Measurements from ENCODE around the gene C3orf70.
A peak's percentile ranks its signal among the peaks of the same experiment; 100 is the strongest.

The C3orf70 gene

GRCh38 chr3:185152410-185153170 lies at the start of gene C3orf70:
TSS of gene C3orf70 (minus strand) at chr3:185153060. CDS start at chr3:185152823, 237 bp downstream.
- peak; percentile 16 for DNase-seq (ENCODE audit: low spot score)
- Mint-ChIP-seq H3K9me3 (no peaks in the 10 kb centered on the region), H3K4me3 (peak within 1 kb of the TSS; percentile 83), H3K27me3 (ENCODE audit: low read depth) (peaks cover 37% of the 10 kb centered on the region), H3K27ac (no peak within 1 kb of the TSS), H3K36me3 (ENCODE audit: low read depth) (peaks cover 2% of the 10 kb centered on the region), H3K4me1 (ENCODE audit: low read depth) (peaks cover 6% of the 10 kb centered on the region)

- Mint-ChIP-seq H3K4me1 (ENCODE audit: low read depth) (no peaks in the 10 kb centered on the region), H3K27ac (no peak overlapping the region), H3K27me3 (ENCODE audit: low read depth) (no peaks in the 10 kb centered on the region), H3K4me3 (no peak overlapping the region), H3K36me3 (ENCODE audit: low read depth) (no peaks in the 10 kb centered on the region), H3K9me3 (no peaks in the 10 kb centered on the region)
- no peak for DNase-seq (ENCODE audit: low spot score)
These were observed 47.8 kb upstream of the C3orf70 start for GRCh38 chr3:185200639-185201038.

GRCh38 chr3:185199671-185200070 lies 46.8 kb upstream of the C3orf70 start:
- H3K27ac Mint-ChIP-seq: no peak overlapping the region
- no peak for DNase-seq (ENCODE audit: low spot score)
- H3K4me1 Mint-ChIP-seq (ENCODE audit: low read depth): no peaks in the 10 kb centered on the region
- no peaks in the 10 kb centered on the region for H3K27me3 Mint-ChIP-seq (ENCODE audit: low read depth)
- H3K36me3 Mint-ChIP-seq (ENCODE audit: low read depth): no peaks in the 10 kb centered on the region
- no peak overlapping the region for H3K4me3 Mint-ChIP-seq
- H3K9me3 Mint-ChIP-seq: peaks cover 4% of the 10 kb centered on the region

GRCh38 chr3:185199206-185199605 lies 46.3 kb upstream of the C3orf70 start:
- Mint-ChIP-seq H3K27ac (no peak overlapping the region), H3K9me3 (peaks cover 4% of the 10 kb centered on the region), H3K36me3 (ENCODE audit: low read depth) (no peaks in the 10 kb centered on the region), H3K4me1 (ENCODE audit: low read depth) (no peaks in the 10 kb centered on the region), H3K27me3 (ENCODE audit: low read depth) (no peaks in the 10 kb centered on the region), H3K4me3 (no peak overlapping the region)
- DNase-seq (ENCODE audit: low spot score): no peak

- no peak for DNase-seq (ENCODE audit: low spot score)
- Mint-ChIP-seq H3K4me1 (ENCODE audit: low read depth) (no peaks in the 10 kb centered on the region), H3K27me3 (ENCODE audit: low read depth) (no peaks in the 10 kb centered on the region), H3K36me3 (ENCODE audit: low read depth) (no peaks in the 10 kb centered on the region), H3K4me3 (no peak overlapping the region), H3K9me3 (peaks cover 4% of the 10 kb centered on the region), H3K27ac (no peak overlapping the region)
These were observed 44.2 kb upstream of the C3orf70 start for GRCh38 chr3:185197068-185197467.

- H3K9me3 Mint-ChIP-seq: peaks cover 4% of the 10 kb centered on the region
- H3K27ac Mint-ChIP-seq: no peak overlapping the region
- DNase-seq (ENCODE audit: low spot score): no peak
- H3K4me1 Mint-ChIP-seq (ENCODE audit: low read depth): no peaks in the 10 kb centered on the region
- no peaks in the 10 kb centered on the region for H3K36me3 Mint-ChIP-seq (ENCODE audit: low read depth)
- H3K4me3 Mint-ChIP-seq: no peak overlapping the region
- no peaks in the 10 kb centered on the region for H3K27me3 Mint-ChIP-seq (ENCODE audit: low read depth)
These were observed 42.8 kb upstream of the C3orf70 start for GRCh38 chr3:185195652-185196051.

GRCh38 chr3:185188816-185189215 lies 36.0 kb upstream of the C3orf70 start:
- Mint-ChIP-seq H3K4me1 (ENCODE audit: low read depth) (no peaks in the 10 kb centered on the region), H3K36me3 (ENCODE audit: low read depth) (no peaks in the 10 kb centered on the region), H3K9me3 (no peaks in the 10 kb centered on the region), H3K27me3 (ENCODE audit: low read depth) (peaks cover 5% of the 10 kb centered on the region), H3K27ac (no peak overlapping the region), H3K4me3 (no peak overlapping the region)
- DNase-seq (ENCODE audit: low spot score): no peak

- no peak for DNase-seq (ENCODE audit: low spot score)
- Mint-ChIP-seq H3K9me3 (no peaks in the 10 kb centered on the region), H3K4me1 (ENCODE audit: low read depth) (no peaks in the 10 kb centered on the region), H3K27ac (no peak overlapping the region), H3K27me3 (ENCODE audit: low read depth) (peaks cover 5% of the 10 kb centered on the region), H3K4me3 (no peak overlapping the region), H3K36me3 (ENCODE audit: low read depth) (no peaks in the 10 kb centered on the region)
These were observed 34.5 kb upstream of the C3orf70 start for GRCh38 chr3:185187391-185187790.

- Mint-ChIP-seq H3K4me1 (ENCODE audit: low read depth) (no peaks in the 10 kb centered on the region), H3K4me3 (no peak overlapping the region), H3K27me3 (ENCODE audit: low read depth) (peaks cover 6% of the 10 kb centered on the region), H3K36me3 (ENCODE audit: low read depth) (no peaks in the 10 kb centered on the region), H3K27ac (no peak overlapping the region), H3K9me3 (no peaks in the 10 kb centered on the region)
- DNase-seq (ENCODE audit: low spot score): no peak
These were observed 24.0 kb upstream of the C3orf70 start for GRCh38 chr3:185176750-185177359.

GRCh38 chr3:185175370-185175987 lies 22.6 kb upstream of the C3orf70 start:
- DNase-seq (ENCODE audit: low spot score): no peak
- Mint-ChIP-seq H3K27me3 (ENCODE audit: low read depth) (peaks cover 9% of the 10 kb centered on the region), H3K4me3 (no peak overlapping the region), H3K36me3 (ENCODE audit: low read depth) (no peaks in the 10 kb centered on the region), H3K4me1 (ENCODE audit: low read depth) (no peaks in the 10 kb centered on the region), H3K27ac (no peak overlapping the region), H3K9me3 (no peaks in the 10 kb centered on the region)

GRCh38 chr3:185172086-185173049 lies 19.5 kb upstream of the C3orf70 start:
- no peaks in the 10 kb centered on the region for H3K9me3 Mint-ChIP-seq
- H3K4me1 Mint-ChIP-seq (ENCODE audit: low read depth): no peaks in the 10 kb centered on the region
- H3K4me3 Mint-ChIP-seq: no peak overlapping the region
- no peak for DNase-seq (ENCODE audit: low spot score)
- H3K36me3 Mint-ChIP-seq (ENCODE audit: low read depth): no peaks in the 10 kb centered on the region
- H3K27me3 Mint-ChIP-seq (ENCODE audit: low read depth): peaks cover 9% of the 10 kb centered on the region
- no peak overlapping the region for H3K27ac Mint-ChIP-seq

- Mint-ChIP-seq H3K4me1 (ENCODE audit: low read depth) (no peaks in the 10 kb centered on the region), H3K9me3 (no peaks in the 10 kb centered on the region), H3K27ac (no peak overlapping the region), H3K27me3 (ENCODE audit: low read depth) (peaks cover 3% of the 10 kb centered on the region), H3K4me3 (no peak overlapping the region), H3K36me3 (ENCODE audit: low read depth) (no peaks in the 10 kb centered on the region)
- no peak for DNase-seq (ENCODE audit: low spot score)
These were observed 11.8 kb upstream of the C3orf70 start for GRCh38 chr3:185164428-185165217.

GRCh38 chr3:185162634-185163033 lies 9.8 kb upstream of the C3orf70 start:
- no peak for DNase-seq (ENCODE audit: low spot score)
- Mint-ChIP-seq H3K27me3 (ENCODE audit: low read depth) (peaks cover 9% of the 10 kb centered on the region), H3K9me3 (no peaks in the 10 kb centered on the region), H3K36me3 (ENCODE audit: low read depth) (no peaks in the 10 kb centered on the region), H3K4me3 (no peak overlapping the region), H3K27ac (no peak overlapping the region), H3K4me1 (ENCODE audit: low read depth) (no peaks in the 10 kb centered on the region)
